Uterus (tissue), 2 donors: Measurements from ENCODE around the gene MALT1.

Source experiments
- POLR2A ChIP-seq, 2 donors: fragments of 450-650 bp; IDR thresholded peaks; one replicate each; pipeline ENCODE4 v1.6.1; 2016; ENCODE audit warnings: antibody characterized with exemption in 2 of 2, mild to moderate bottlenecking in 1 of 2, moderate library complexity in 1 of 2
- TF ChIP-seq, protein P1 (sequence below), 4 experiments: fragments of 200-600 bp in 2 of 4; fragments of 450-650 bp in 2 of 4; sonication (generic) in 2 of 4; IDR thresholded peaks; one replicate each; pipeline ENCODE4 v1.5.1; 2016 to 2019; ENCODE audit warnings: antibody characterized with exemption in 4 of 4, mild to moderate bottlenecking in 2 of 4, moderate library complexity in 1 of 4

DNA sequence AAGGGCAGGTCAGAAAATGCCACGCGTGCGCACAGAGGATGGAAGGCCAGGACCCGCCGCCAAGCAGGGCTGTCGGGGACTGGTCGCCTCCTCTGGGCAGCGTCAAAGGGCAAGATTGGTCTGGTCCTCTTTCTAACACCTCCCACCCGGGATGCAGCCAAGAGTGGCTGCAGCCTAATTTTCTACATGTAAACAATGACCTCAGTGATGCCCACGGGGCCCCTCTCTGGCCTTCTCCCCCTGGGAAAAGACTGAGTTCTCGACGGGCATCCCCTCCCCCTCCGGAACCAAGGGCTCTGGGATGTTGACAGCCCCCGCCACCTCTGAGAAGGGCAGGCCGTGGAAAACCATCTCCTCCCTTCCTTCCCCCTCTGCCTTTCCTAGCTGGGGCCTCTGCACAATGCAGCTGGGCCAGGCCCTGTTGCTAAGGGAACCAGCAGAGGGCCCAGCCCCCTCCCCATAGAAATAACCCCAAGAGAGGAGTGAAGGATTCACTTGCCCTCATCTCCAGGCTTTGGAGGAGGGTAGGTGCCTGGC, 113.4 kb downstream of the MALT1 start:
- TF ChIP-seq, protein P1, sequence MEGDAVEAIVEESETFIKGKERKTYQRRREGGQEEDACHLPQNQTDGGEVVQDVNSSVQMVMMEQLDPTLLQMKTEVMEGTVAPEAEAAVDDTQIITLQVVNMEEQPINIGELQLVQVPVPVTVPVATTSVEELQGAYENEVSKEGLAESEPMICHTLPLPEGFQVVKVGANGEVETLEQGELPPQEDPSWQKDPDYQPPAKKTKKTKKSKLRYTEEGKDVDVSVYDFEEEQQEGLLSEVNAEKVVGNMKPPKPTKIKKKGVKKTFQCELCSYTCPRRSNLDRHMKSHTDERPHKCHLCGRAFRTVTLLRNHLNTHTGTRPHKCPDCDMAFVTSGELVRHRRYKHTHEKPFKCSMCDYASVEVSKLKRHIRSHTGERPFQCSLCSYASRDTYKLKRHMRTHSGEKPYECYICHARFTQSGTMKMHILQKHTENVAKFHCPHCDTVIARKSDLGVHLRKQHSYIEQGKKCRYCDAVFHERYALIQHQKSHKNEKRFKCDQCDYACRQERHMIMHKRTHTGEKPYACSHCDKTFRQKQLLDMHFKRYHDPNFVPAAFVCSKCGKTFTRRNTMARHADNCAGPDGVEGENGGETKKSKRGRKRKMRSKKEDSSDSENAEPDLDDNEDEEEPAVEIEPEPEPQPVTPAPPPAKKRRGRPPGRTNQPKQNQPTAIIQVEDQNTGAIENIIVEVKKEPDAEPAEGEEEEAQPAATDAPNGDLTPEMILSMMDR (IDR thresholded peaks at IDR 0.05) = no peak
- no peak for TF ChIP-seq POLR2A (IDR thresholded peaks at IDR 0.05)
